Measurements from ENCODE around the gene VPS25. TPM values are rescaled to one million over a fixed set of nuclear protein-coding genes. Genes with fewer than 3 reads are reported as not detected.

Gene VPS25
- polyA plus RNA-seq, 1 donor from 2014 or later = 133 TPM

DNA sequence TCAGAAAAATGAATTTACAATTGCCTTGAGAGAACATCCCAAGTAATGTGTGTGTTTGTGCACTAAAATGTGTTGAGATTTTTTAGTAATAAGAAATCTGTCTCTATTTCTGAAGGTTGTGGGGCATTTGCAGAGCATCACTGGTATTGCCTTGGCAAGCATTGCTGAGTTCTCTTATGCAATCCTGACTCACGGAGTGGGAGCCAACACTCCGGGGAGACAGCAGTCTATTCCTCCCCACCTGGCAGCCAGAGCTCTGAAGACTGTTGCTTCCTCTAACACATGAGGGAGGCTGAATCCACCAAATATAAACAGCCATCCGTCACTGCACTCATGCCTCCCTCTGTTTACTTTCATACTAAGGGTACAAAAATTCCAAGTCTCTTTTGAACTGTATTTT, 36.0 kb downstream of the VPS25 start:
- TF ChIP-seq RAD21 (conservative IDR thresholded peaks at IDR 0.05) (no peak), SMC3 (conservative IDR thresholded peaks at IDR 0.05; ENCODE audit: poor library complexity) (no peak), EZH2 (IDR thresholded peaks at IDR 0.05; ENCODE audit: borderline replicate concordance, insufficient read depth, low read length, poor library complexity, severe bottlenecking) (no peak), EP300 (conservative IDR thresholded peaks at IDR 0.05; ENCODE audit: poor library complexity, severe bottlenecking) (no peak), MXI1 (conservative IDR thresholded peaks at IDR 0.05; ENCODE audit: poor library complexity, severe bottlenecking) (no peak)
- TF ChIP-seq, protein P1, sequence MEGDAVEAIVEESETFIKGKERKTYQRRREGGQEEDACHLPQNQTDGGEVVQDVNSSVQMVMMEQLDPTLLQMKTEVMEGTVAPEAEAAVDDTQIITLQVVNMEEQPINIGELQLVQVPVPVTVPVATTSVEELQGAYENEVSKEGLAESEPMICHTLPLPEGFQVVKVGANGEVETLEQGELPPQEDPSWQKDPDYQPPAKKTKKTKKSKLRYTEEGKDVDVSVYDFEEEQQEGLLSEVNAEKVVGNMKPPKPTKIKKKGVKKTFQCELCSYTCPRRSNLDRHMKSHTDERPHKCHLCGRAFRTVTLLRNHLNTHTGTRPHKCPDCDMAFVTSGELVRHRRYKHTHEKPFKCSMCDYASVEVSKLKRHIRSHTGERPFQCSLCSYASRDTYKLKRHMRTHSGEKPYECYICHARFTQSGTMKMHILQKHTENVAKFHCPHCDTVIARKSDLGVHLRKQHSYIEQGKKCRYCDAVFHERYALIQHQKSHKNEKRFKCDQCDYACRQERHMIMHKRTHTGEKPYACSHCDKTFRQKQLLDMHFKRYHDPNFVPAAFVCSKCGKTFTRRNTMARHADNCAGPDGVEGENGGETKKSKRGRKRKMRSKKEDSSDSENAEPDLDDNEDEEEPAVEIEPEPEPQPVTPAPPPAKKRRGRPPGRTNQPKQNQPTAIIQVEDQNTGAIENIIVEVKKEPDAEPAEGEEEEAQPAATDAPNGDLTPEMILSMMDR (IDR thresholded peaks at IDR 0.05; ENCODE audit: poor library complexity, severe bottlenecking) = no peak
- H3K9ac ChIP-seq (ENCODE audit: low read length) = no peak overlapping the region
- H3K79me2 ChIP-seq (replicated peaks; ENCODE audit: insufficient read depth, low read length) = no peaks in the 10 kb centered on the region
- H3K4me2 ChIP-seq (ENCODE audit: low read length) = no peak overlapping the region
- H3K9me3 ChIP-seq (ENCODE audit: low read length) = no peaks in the 10 kb centered on the region
- H4K20me1 ChIP-seq (ENCODE audit: insufficient read depth) = no peaks in the 10 kb centered on the region
- no peaks in the 10 kb centered on the region for H3K9me2 ChIP-seq (ENCODE audit: insufficient read depth, low read length)
- no peak overlapping the region for H3K4me3 ChIP-seq (ENCODE audit: low read length)
- no peaks in the 10 kb centered on the region for H3K36me3 ChIP-seq (ENCODE audit: insufficient read depth, low read length)
- no peaks in the 10 kb centered on the region for H3F3A ChIP-seq (ENCODE audit: insufficient read depth, low read length, poor library complexity, severe bottlenecking)
- no peaks in the 10 kb centered on the region for H3K27me3 ChIP-seq (ENCODE audit: insufficient read depth, low read depth, low read length)
- no peak overlapping the region for H3K27ac ChIP-seq (ENCODE audit: low read length)
- H2AFZ ChIP-seq (ENCODE audit: low read depth, low read length) = no peak overlapping the region

DNA sequence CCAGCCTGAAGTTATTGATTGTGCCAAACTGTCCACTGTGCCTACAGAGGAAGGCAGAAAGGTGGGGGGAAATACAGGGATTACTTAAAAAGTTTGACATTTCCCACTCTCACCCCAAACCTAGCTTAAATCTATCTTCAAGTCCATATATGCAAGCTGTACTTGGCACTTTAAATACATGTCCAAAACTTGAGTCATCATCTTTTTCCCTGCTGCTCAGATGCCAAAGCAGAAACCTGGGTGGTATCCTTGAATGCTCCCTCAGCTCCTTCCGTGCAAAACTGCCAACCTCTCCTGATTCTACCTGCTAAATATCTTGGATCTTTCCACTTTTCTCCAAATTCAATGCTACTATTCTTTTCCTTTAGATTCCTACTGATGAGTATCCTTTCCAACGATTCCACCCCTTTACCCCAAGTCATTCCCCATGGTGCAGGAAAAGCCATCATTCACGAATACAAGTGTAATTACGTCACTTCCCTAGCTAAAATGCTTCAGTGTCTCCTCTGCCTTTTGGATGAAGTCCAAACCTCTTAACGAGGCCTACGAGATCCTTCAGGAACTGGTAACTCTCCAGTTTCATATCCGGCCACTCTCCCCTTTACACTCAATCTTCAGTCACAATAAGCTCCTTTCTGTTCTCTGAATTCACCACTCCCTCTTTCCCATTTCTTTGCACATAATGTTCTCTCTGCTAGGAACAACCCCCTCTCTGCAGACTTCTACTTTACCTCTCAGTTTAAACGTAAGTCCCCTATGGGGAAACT, 41.6 kb downstream of the VPS25 start:
- H4K20me1 ChIP-seq (ENCODE audit: insufficient read depth) = no peaks in the 10 kb centered on the region
- no peak overlapping the region for H3K4me2 ChIP-seq (ENCODE audit: low read length)
- no peak overlapping the region for H3K4me3 ChIP-seq (ENCODE audit: low read length)
- no peak overlapping the region for H3K27ac ChIP-seq (ENCODE audit: low read length)
- no peaks in the 10 kb centered on the region for H3K79me2 ChIP-seq (replicated peaks; ENCODE audit: insufficient read depth, low read length)
- no peak overlapping the region for H3K9ac ChIP-seq (ENCODE audit: low read length)
- no peaks in the 10 kb centered on the region for H3K9me2 ChIP-seq (ENCODE audit: insufficient read depth, low read length)
- TF ChIP-seq SMC3 (conservative IDR thresholded peaks at IDR 0.05; ENCODE audit: poor library complexity) = no peak
- TF ChIP-seq, protein P2, sequence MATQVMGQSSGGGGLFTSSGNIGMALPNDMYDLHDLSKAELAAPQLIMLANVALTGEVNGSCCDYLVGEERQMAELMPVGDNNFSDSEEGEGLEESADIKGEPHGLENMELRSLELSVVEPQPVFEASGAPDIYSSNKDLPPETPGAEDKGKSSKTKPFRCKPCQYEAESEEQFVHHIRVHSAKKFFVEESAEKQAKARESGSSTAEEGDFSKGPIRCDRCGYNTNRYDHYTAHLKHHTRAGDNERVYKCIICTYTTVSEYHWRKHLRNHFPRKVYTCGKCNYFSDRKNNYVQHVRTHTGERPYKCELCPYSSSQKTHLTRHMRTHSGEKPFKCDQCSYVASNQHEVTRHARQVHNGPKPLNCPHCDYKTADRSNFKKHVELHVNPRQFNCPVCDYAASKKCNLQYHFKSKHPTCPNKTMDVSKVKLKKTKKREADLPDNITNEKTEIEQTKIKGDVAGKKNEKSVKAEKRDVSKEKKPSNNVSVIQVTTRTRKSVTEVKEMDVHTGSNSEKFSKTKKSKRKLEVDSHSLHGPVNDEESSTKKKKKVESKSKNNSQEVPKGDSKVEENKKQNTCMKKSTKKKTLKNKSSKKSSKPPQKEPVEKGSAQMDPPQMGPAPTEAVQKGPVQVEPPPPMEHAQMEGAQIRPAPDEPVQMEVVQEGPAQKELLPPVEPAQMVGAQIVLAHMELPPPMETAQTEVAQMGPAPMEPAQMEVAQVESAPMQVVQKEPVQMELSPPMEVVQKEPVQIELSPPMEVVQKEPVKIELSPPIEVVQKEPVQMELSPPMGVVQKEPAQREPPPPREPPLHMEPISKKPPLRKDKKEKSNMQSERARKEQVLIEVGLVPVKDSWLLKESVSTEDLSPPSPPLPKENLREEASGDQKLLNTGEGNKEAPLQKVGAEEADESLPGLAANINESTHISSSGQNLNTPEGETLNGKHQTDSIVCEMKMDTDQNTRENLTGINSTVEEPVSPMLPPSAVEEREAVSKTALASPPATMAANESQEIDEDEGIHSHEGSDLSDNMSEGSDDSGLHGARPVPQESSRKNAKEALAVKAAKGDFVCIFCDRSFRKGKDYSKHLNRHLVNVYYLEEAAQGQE (IDR thresholded peaks at IDR 0.05; ENCODE audit: borderline replicate concordance) = no peak
- TF ChIP-seq RAD21 (conservative IDR thresholded peaks at IDR 0.05) = no peak
- no peak for TF ChIP-seq MXI1 (conservative IDR thresholded peaks at IDR 0.05; ENCODE audit: poor library complexity, severe bottlenecking)
- TF ChIP-seq EP300 (conservative IDR thresholded peaks at IDR 0.05; ENCODE audit: poor library complexity, severe bottlenecking) = no peak
- no peak for TF ChIP-seq POLR2AphosphoS5 (IDR thresholded peaks at IDR 0.05)
- TF ChIP-seq, protein P1 (IDR thresholded peaks at IDR 0.05; ENCODE audit: poor library complexity, severe bottlenecking) = no peak
- TF ChIP-seq TAF1 (IDR thresholded peaks at IDR 0.05; ENCODE audit: low read depth) = no peak
- TF ChIP-seq EZH2 (IDR thresholded peaks at IDR 0.05; ENCODE audit: borderline replicate concordance, insufficient read depth, low read length, poor library complexity, severe bottlenecking) = no peak
- no peaks in the 10 kb centered on the region for H3K36me3 ChIP-seq (ENCODE audit: insufficient read depth, low read length)
- H2AFZ ChIP-seq (ENCODE audit: low read depth, low read length) = no peak overlapping the region
- no peaks in the 10 kb centered on the region for H3F3A ChIP-seq (ENCODE audit: insufficient read depth, low read length, poor library complexity, severe bottlenecking)
- no peaks in the 10 kb centered on the region for H3K27me3 ChIP-seq (ENCODE audit: insufficient read depth, low read depth, low read length)
- no peaks in the 10 kb centered on the region for H3K9me3 ChIP-seq (ENCODE audit: low read length)
